HEK293 (cell line): ENCODE data around the gene CATSPERD.
A peak's percentile ranks its signal among the peaks of the same experiment; 100 is the strongest.

Experiments used
- CTCF ChIA-PET: fragments of 350-600 bp; formaldehyde crosslinking; extraction: SDS; loops from one replicate; lab custom pipeline; 2021; ENCODE audit warnings: antibody characterized with exemption; lab: Yijun Ruan, JAX
- POLR2A ChIA-PET: fragments of 300-600 bp; formaldehyde crosslinking; extraction: SDS; loops from one replicate; lab custom pipeline; 2020; ENCODE audit warnings: antibody characterized with exemption, inconsistent platforms; lab: Yijun Ruan, JAX
- H3K27ac ChIP-seq: fragments of 200-500 bp; sonication (Bioruptor generic); 2 replicates; pipeline ENCODE4 v1.5.1; 2014; ENCODE audit warnings: low read depth, low read length, control low read depth, inconsistent platforms; ENCODE audit errors: extremely low read depth
- H3K36me3 ChIP-seq, 2 experiments: fragments of 200-500 bp in 1 of 2; sonication (Bioruptor generic) in 1 of 2; 1 replicate in 1 of 2; 2 replicates in 1 of 2; pipeline ENCODE4 v1.5.1; 2014 to 2017; ENCODE audit warnings: inconsistent platforms in 2 of 2, low read length in 2 of 2; ENCODE audit not compliant: control insufficient read depth in 2 of 2, insufficient read depth in 1 of 2
- H3K4me1 ChIP-seq: fragments of 200-500 bp; sonication (Bioruptor generic); 2 replicates; pipeline ENCODE4 v1.5.1; 2014; ENCODE audit warnings: mild to moderate bottlenecking, low read length, inconsistent platforms; ENCODE audit not compliant: control insufficient read depth, insufficient read depth
- H3K4me3 ChIP-seq: 2 replicates; pipeline ENCODE4 v1.5.1; 2011; ENCODE audit warnings: low read depth, mild to moderate bottlenecking, control low read depth, low read length, moderate library complexity
- H3K9me3 ChIP-seq: fragments of 200-500 bp; sonication (Bioruptor generic); 2 replicates; pipeline ENCODE4 v1.5.1; 2014; ENCODE audit warnings: low read depth, low read length, inconsistent platforms; ENCODE audit not compliant: control insufficient read depth, insufficient read depth
- GLI2 ChIP-seq: fragments of 450-650 bp; formaldehyde crosslinking; IDR thresholded peaks from 2 replicates; pipeline ENCODE4; 2017; ENCODE audit warnings: missing biosample characterization, missing genetic modification characterization, low read depth, borderline replicate concordance
- HOXC10 ChIP-seq: sonication (generic); formaldehyde crosslinking; IDR thresholded peaks from 2 replicates; pipeline ENCODE4 v1.8.1; 2023; ENCODE audit warnings: mild to moderate bottlenecking, missing genetic modification reagents
- PRDM6 ChIP-seq: fragments of 450-650 bp; formaldehyde crosslinking; IDR thresholded peaks from 2 replicates; pipeline ENCODE4 v1.5.1; 2017; ENCODE audit warnings: missing biosample characterization, missing genetic modification characterization
- SCRT2 ChIP-seq: fragments of 450-650 bp; formaldehyde crosslinking; IDR thresholded peaks from 2 replicates; pipeline ENCODE4 v1.5.1; 2016; ENCODE audit warnings: missing biosample characterization, missing genetic modification characterization
- ZNF138 ChIP-seq: fragments of 450-650 bp; formaldehyde crosslinking; IDR thresholded peaks from 2 replicates; pipeline ENCODE4 v1.5.1; 2016; ENCODE audit warnings: missing biosample characterization, missing genetic modification characterization, borderline replicate concordance
- ZNF140 ChIP-seq: fragments of 450-650 bp; formaldehyde crosslinking; IDR thresholded peaks from 2 replicates; pipeline ENCODE4 v1.5.1; 2016; ENCODE audit warnings: missing biosample characterization, missing genetic modification characterization
- ZNF211 ChIP-seq: fragments of 450-650 bp; formaldehyde crosslinking; IDR thresholded peaks from 2 replicates; pipeline ENCODE4 v1.5.1; 2016; ENCODE audit warnings: low read depth, missing biosample characterization, missing genetic modification characterization
- ZNF221 ChIP-seq: fragments of 450-650 bp; formaldehyde crosslinking; IDR thresholded peaks from 2 replicates; pipeline ENCODE4 v1.5.1; 2017; ENCODE audit warnings: missing biosample characterization, missing genetic modification characterization, borderline replicate concordance
- ZNF350 ChIP-seq: fragments of 450-650 bp; formaldehyde crosslinking; IDR thresholded peaks from 2 replicates; pipeline ENCODE4 v1.5.0; 2017; ENCODE audit warnings: missing biosample characterization, mild to moderate bottlenecking, missing genetic modification characterization
- ZNF366 ChIP-seq: fragments of 450-650 bp; formaldehyde crosslinking; conservative IDR thresholded peaks from 2 replicates; pipeline ENCODE4 v1.5.1; 2016; ENCODE audit warnings: missing biosample characterization, missing genetic modification characterization
- ZNF660 ChIP-seq: fragments of 450-650 bp; IDR thresholded peaks from 2 replicates; pipeline ENCODE4 v1.5.1; 2018; ENCODE audit warnings: missing biosample characterization, mild to moderate bottlenecking, missing genetic modification characterization
- ZNF664 ChIP-seq: fragments of 450-650 bp; formaldehyde crosslinking; IDR thresholded peaks from 2 replicates; pipeline ENCODE4 v1.5.1; 2016; ENCODE audit warnings: missing biosample characterization, missing genetic modification characterization
- ZNF837 ChIP-seq: fragments of 450-650 bp; formaldehyde crosslinking; IDR thresholded peaks from 2 replicates; pipeline ENCODE4 v1.5.1; 2016; ENCODE audit warnings: missing biosample characterization, missing genetic modification characterization
- TF ChIP-seq, protein P1 (sequence below): fragments of 450-650 bp; formaldehyde crosslinking; IDR thresholded peaks from 2 replicates; pipeline ENCODE4 v1.5.0; 2017; ENCODE audit warnings: missing biosample characterization, missing genetic modification characterization, borderline replicate concordance
- TF ChIP-seq, protein P2 (sequence below): fragments of 450-650 bp; formaldehyde crosslinking; IDR thresholded peaks from 2 replicates; pipeline ENCODE4 v1.5.1; 2016; ENCODE audit warnings: missing biosample characterization, missing genetic modification characterization

The CATSPERD gene

GRCh38 chr19:5719961-5720790 lies at the start of gene CATSPERD, which contains the start of gene LONP1 (continued):
- TF ChIP-seq PRDM6 (tag by site-specific recombination): no peak
- TF ChIP-seq ZNF366 (tag by site-specific recombination): no peak
- TF ChIP-seq ZNF660 (tag by site-specific recombination): peak; percentile 63; the same call in 1 of the 2 replicates
- no peak for TF ChIP-seq ZNF211 (tag by site-specific recombination)
- no peak for TF ChIP-seq ZNF837
- no peak for TF ChIP-seq ZNF221 (tag by site-specific recombination)

GRCh38 chr19:5671600-5671999 lies 48.8 kb upstream of the CATSPERD start:
- H3K4me1 ChIP-seq: no peaks in the 10 kb centered on the region
- H3K9me3 ChIP-seq: no peaks in the 10 kb centered on the region
- ChIA-PET POLR2A (interaction anchor here (1.6 kb wide), 1 partner anchor 49 kb away, joined by 4 read pairs; the partner anchor contains the start of genes SAFB and SAFB2), CTCF (no interaction called here)
- peaks cover 14 to 44% of the 10 kb centered on the region in 2 experiments for H3K36me3 ChIP-seq
- TF ChIP-seq GLI2 (tag by site-specific recombination) (no peak), SCRT2 (tag by site-specific recombination) (0 out of 2 replicates have a peak, but pooled peaks have one; percentile 41)
- no peak overlapping the region for H3K27ac ChIP-seq
- H3K4me3 ChIP-seq: no peak overlapping the region

DNA sequence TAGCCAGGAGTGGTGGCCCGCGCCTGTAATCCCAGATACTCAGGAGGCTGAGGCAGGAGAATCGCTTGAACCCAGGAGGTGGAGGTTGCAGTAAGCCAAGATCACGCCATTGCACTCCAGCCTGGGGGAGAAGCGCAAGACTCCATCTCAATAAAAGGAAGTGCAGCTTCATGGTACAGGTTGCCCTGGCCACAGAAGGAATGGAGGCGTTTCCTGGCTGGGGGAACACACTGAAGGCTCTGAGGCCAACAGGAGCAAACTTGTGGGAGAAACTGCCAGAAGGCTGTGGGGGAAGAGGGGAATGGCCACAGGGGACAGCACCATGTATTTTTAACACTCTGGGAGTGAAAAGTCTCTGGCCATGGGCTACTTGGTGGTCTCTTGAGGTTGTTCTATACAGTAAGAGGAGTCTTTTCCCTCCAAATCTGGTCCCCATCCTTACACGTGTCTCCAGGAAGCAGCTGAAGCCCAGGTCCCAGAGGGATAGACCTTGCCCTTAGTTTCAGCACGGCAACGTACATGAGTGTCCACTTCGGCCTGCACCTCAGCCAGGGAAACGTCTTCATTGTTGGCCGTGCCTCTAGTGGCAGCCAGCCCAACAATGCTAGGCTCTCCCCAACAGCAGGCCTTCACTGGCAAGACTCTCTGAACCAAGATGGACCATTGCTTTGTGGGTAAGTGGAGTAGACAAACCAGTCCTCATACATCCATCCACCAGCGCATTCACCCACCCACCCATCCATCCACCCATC lies 47.6 kb upstream of the CATSPERD start:
- Histone ChIP-seq H3K27ac (no peak overlapping the region), H3K4me3 (no peak overlapping the region), H3K9me3 (no peaks in the 10 kb centered on the region), H3K36me3 (peaks cover 9 to 34% of the 10 kb centered on the region in 2 experiments; a peak in 2 of 3 replicates), H3K4me1 (no peaks in the 10 kb centered on the region)
- POLR2A ChIA-PET: no interaction called here
- CTCF ChIA-PET: no interaction called here
- TF ChIP-seq ZNF350 (tag by site-specific recombination): no peak
- TF ChIP-seq HOXC10 (CRISPR knock-in tag): no peak
- TF ChIP-seq ZNF664 (tag by site-specific recombination): 0 out of 2 replicates have a peak, but pooled peaks have one; percentile 24
- TF ChIP-seq ZNF138 (tag by site-specific recombination): no peak
- TF ChIP-seq ZNF140 (tag by site-specific recombination): no peak
- TF ChIP-seq, protein P1, sequence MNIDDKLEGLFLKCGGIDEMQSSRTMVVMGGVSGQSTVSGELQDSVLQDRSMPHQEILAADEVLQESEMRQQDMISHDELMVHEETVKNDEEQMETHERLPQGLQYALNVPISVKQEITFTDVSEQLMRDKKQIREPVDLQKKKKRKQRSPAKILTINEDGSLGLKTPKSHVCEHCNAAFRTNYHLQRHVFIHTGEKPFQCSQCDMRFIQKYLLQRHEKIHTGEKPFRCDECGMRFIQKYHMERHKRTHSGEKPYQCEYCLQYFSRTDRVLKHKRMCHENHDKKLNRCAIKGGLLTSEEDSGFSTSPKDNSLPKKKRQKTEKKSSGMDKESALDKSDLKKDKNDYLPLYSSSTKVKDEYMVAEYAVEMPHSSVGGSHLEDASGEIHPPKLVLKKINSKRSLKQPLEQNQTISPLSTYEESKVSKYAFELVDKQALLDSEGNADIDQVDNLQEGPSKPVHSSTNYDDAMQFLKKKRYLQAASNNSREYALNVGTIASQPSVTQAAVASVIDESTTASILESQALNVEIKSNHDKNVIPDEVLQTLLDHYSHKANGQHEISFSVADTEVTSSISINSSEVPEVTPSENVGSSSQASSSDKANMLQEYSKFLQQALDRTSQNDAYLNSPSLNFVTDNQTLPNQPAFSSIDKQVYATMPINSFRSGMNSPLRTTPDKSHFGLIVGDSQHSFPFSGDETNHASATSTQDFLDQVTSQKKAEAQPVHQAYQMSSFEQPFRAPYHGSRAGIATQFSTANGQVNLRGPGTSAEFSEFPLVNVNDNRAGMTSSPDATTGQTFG (tag by site-specific recombination): no peak
- TF ChIP-seq, protein P2, sequence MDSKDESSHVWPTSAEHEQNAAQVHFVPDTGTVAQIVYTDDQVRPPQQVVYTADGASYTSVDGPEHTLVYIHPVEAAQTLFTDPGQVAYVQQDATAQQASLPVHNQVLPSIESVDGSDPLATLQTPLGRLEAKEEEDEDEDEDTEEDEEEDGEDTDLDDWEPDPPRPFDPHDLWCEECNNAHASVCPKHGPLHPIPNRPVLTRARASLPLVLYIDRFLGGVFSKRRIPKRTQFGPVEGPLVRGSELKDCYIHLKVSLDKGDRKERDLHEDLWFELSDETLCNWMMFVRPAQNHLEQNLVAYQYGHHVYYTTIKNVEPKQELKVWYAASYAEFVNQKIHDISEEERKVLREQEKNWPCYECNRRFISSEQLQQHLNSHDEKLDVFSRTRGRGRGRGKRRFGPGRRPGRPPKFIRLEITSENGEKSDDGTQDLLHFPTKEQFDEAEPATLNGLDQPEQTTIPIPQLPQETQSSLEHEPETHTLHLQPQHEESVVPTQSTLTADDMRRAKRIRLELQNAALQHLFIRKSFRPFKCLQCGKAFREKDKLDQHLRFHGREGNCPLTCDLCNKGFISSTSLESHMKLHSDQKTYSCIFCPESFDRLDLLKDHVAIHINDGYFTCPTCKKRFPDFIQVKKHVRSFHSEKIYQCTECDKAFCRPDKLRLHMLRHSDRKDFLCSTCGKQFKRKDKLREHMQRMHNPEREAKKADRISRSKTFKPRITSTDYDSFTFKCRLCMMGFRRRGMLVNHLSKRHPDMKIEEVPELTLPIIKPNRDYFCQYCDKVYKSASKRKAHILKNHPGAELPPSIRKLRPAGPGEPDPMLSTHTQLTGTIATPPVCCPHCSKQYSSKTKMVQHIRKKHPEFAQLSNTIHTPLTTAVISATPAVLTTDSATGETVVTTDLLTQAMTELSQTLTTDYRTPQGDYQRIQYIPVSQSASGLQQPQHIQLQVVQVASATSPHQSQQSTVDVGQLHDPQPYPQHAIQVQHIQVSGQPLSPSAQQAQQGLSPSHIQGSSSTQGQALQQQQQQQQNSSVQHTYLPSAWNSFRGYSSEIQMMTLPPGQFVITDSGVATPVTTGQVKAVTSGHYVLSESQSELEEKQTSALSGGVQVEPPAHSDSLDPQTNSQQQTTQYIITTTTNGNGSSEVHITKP (tag by site-specific recombination): peak; percentile 49; the same call in 1 of the 2 replicates
